Panc1 (cell line): ENCODE data around the gene BBC3.

Source experiments
- POLR2AphosphoS5 ChIP-seq: IDR thresholded peaks from 2 replicates; pipeline ENCODE4 v1.6.1; 2012; ENCODE audit warnings: mild to moderate bottlenecking, low read depth, low read length, moderate library complexity
- TF ChIP-seq, protein P1 (sequence below): fragments of 450-650 bp; IDR thresholded peaks from 2 replicates; pipeline ENCODE4 v1.5.1; 2017; ENCODE audit warnings: mild to moderate bottlenecking
- TF ChIP-seq, protein P2 (sequence below), 2 experiments: IDR thresholded peaks; 2 replicates each; pipeline ENCODE4 v1.6.1; 2011 to 2012; ENCODE audit warnings: low read depth in 2 of 2, control low read depth in 1 of 2, low read length in 1 of 2, mild to moderate bottlenecking in 1 of 2, moderate library complexity in 1 of 2; ENCODE audit not compliant: insufficient read depth in 1 of 2

DNA sequence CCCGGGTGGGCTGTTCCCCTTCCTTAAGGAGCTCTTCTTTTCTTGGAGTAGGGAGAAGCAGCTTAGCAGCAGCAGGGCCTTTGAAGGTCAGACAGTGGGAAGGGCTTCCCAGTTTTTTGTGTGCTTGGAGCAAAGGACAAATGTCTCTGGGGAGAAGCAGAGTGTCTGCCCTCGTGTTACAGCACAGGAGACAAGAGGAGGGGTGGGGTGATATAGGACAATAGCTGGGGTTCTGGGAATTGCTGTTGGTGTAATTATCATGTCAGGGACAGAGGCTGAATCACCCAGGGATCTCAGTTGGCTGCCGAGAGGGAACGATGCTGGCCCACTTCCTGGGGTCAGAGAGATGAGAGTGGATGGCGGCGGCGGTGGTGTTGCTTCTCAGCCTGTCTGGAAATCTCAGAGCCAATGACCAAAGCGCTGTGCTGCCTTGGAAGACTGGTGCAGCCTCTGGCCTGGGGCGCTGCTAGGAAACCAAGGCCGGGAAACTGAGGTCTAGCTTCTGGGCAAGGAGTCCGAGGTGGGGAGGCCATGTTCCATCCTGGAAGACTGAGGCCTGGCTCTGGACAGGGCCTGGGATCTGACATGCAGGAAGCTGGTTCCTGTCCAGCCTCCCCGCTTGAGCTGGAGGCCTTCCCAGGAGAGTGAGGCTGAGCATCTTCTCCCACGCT is 44.9 kb upstream of the BBC3 start:
- TF ChIP-seq, protein P1, sequence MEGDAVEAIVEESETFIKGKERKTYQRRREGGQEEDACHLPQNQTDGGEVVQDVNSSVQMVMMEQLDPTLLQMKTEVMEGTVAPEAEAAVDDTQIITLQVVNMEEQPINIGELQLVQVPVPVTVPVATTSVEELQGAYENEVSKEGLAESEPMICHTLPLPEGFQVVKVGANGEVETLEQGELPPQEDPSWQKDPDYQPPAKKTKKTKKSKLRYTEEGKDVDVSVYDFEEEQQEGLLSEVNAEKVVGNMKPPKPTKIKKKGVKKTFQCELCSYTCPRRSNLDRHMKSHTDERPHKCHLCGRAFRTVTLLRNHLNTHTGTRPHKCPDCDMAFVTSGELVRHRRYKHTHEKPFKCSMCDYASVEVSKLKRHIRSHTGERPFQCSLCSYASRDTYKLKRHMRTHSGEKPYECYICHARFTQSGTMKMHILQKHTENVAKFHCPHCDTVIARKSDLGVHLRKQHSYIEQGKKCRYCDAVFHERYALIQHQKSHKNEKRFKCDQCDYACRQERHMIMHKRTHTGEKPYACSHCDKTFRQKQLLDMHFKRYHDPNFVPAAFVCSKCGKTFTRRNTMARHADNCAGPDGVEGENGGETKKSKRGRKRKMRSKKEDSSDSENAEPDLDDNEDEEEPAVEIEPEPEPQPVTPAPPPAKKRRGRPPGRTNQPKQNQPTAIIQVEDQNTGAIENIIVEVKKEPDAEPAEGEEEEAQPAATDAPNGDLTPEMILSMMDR, result no peak
- no peak for TF ChIP-seq POLR2AphosphoS5
- TF ChIP-seq, protein P2, sequence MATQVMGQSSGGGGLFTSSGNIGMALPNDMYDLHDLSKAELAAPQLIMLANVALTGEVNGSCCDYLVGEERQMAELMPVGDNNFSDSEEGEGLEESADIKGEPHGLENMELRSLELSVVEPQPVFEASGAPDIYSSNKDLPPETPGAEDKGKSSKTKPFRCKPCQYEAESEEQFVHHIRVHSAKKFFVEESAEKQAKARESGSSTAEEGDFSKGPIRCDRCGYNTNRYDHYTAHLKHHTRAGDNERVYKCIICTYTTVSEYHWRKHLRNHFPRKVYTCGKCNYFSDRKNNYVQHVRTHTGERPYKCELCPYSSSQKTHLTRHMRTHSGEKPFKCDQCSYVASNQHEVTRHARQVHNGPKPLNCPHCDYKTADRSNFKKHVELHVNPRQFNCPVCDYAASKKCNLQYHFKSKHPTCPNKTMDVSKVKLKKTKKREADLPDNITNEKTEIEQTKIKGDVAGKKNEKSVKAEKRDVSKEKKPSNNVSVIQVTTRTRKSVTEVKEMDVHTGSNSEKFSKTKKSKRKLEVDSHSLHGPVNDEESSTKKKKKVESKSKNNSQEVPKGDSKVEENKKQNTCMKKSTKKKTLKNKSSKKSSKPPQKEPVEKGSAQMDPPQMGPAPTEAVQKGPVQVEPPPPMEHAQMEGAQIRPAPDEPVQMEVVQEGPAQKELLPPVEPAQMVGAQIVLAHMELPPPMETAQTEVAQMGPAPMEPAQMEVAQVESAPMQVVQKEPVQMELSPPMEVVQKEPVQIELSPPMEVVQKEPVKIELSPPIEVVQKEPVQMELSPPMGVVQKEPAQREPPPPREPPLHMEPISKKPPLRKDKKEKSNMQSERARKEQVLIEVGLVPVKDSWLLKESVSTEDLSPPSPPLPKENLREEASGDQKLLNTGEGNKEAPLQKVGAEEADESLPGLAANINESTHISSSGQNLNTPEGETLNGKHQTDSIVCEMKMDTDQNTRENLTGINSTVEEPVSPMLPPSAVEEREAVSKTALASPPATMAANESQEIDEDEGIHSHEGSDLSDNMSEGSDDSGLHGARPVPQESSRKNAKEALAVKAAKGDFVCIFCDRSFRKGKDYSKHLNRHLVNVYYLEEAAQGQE (IDR thresholded peaks at IDR 0.05; ENCODE audit: insufficient read depth in 1 of 2, low read depth in 2 of 2, low read length in 1 of 2), result no peak
